ENCODE results near the gene CHRM4. TPM values are rescaled to one million over a fixed set of nuclear protein-coding genes. Genes with fewer than 3 reads are reported as not detected.
A peak's percentile ranks its signal among the peaks of the same experiment; 100 is the strongest.

Gene CHRM4
- total RNA-seq, 1 donor from 2014 or later = 0.42 TPM

DNA sequence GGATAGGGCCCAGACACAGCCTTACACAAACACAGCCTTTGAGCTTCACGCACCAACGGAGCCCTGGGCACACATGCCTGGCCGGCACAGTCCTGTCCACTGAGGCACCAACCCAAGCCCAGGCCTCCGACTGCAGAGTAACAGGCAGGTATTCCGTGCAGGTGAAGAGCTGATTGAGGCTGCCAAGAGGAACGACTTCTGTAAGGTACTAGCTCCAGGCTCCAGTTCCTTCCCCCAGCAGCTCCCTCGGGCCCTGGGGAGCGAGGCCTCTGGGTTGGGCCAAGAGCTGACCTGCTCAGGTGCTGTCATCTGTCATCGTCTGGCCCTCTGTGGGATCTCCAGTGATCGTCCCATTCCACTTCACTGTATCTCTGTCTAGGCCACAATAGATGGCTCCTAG lies 13.3 kb downstream of the CHRM4 start:
- Mint-ChIP-seq H3K27ac (ENCODE audit: unreplicated experiment) (no peak overlapping the region), H3K4me1 (ENCODE audit: low read depth) (peaks cover 5% of the 10 kb centered on the region), H3K4me3 (ENCODE audit: unreplicated experiment) (no peak overlapping the region), H3K27me3 (ENCODE audit: low read depth) (no peaks in the 10 kb centered on the region), H3K36me3 (ENCODE audit: low read depth) (peaks cover 15% of the 10 kb centered on the region), H3K9me3 (ENCODE audit: low read depth) (no peaks in the 10 kb centered on the region)
- no peak for DNase-seq (ENCODE audit: low spot score)
- TF ChIP-seq, protein P1, sequence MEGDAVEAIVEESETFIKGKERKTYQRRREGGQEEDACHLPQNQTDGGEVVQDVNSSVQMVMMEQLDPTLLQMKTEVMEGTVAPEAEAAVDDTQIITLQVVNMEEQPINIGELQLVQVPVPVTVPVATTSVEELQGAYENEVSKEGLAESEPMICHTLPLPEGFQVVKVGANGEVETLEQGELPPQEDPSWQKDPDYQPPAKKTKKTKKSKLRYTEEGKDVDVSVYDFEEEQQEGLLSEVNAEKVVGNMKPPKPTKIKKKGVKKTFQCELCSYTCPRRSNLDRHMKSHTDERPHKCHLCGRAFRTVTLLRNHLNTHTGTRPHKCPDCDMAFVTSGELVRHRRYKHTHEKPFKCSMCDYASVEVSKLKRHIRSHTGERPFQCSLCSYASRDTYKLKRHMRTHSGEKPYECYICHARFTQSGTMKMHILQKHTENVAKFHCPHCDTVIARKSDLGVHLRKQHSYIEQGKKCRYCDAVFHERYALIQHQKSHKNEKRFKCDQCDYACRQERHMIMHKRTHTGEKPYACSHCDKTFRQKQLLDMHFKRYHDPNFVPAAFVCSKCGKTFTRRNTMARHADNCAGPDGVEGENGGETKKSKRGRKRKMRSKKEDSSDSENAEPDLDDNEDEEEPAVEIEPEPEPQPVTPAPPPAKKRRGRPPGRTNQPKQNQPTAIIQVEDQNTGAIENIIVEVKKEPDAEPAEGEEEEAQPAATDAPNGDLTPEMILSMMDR (IDR thresholded peaks at IDR 0.05) = no peak

- no peak overlapping the region for H3K4me3 Mint-ChIP-seq (ENCODE audit: unreplicated experiment)
- no peak for DNase-seq (ENCODE audit: low spot score)
- no peak overlapping the region for H3K27ac Mint-ChIP-seq (ENCODE audit: unreplicated experiment)
- no peaks in the 10 kb centered on the region for H3K27me3 Mint-ChIP-seq (ENCODE audit: low read depth)
- H3K9me3 Mint-ChIP-seq (ENCODE audit: low read depth) = no peaks in the 10 kb centered on the region
- peaks cover 5% of the 10 kb centered on the region for H3K4me1 Mint-ChIP-seq (ENCODE audit: low read depth)
- TF ChIP-seq, protein P1 (IDR thresholded peaks at IDR 0.05) = no peak
- peaks cover 15% of the 10 kb centered on the region for H3K36me3 Mint-ChIP-seq (ENCODE audit: low read depth)
Observed at GRCh38 chr11:46377831-46378230, 13.7 kb downstream of the CHRM4 start.

DNA sequence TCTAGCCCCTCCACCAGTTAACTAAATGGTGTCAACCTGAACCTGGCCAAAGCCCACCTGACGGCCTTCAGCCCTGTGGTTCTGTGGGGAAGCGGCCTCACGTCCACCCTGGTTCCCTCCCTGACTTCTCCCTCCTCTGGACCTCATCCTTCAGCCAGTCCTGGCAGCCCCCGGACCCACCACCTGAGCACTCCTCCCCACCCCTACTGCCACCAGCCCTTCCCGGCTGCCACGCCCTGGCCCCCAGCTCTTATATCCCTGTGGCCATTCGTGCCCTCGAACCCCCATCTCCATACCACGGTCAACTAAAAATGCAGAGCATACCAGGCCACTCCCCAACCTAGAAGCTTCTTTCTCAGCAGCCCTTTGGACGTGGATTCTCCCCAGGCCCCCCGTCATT lies 14.3 kb downstream of the CHRM4 start:
- Mint-ChIP-seq H3K27me3 (ENCODE audit: low read depth) (no peaks in the 10 kb centered on the region), H3K27ac (ENCODE audit: unreplicated experiment) (no peak overlapping the region), H3K4me3 (ENCODE audit: unreplicated experiment) (no peak overlapping the region), H3K9me3 (ENCODE audit: low read depth) (no peaks in the 10 kb centered on the region), H3K4me1 (ENCODE audit: low read depth) (peaks cover 5% of the 10 kb centered on the region), H3K36me3 (ENCODE audit: low read depth) (peaks cover 15% of the 10 kb centered on the region)
- TF ChIP-seq, protein P1 (IDR thresholded peaks at IDR 0.05) = no peak
- peak; percentile 90 for DNase-seq (ENCODE audit: low spot score)

DNA sequence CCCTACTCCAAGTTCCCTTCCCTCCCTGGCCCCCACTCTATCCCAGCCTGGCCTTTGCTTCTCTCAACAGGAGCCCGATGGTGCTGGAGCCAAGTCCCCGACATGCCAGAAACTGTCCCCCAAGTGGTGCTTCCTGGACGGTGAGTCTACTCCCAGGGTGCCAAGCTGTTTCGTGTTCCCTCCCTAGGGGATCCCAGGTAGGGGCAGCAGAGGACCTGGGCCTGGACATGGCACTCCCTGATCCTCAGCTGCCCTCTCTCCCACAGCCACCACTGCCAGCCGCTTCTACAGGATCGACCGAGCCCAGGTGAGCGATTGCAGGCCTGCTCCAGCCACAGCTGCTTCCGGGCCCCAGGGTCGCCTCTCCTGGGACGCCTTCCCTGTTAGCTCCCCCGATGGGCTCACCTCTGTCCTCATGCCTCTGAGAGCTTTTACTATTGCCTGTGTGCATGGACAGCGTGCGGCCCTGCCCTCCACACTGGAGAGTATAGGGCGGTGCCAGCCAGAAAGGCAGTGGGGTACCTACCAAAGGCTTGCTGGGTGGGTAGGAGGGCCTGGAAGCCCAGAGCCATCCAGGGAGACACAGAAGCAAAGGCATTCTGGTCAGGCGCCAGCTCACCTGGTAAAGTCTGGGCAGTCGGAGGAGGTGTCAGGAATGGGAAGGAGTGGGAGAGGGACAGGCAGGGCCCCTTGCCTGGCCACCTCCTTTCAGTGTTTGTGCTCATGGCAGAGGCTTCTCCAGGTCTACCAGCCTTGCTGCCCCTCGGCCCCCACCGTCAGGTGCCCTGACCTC lies 15.1 kb downstream of the CHRM4 start:
- Mint-ChIP-seq H3K4me3 (ENCODE audit: unreplicated experiment) (no peak overlapping the region), H3K9me3 (ENCODE audit: low read depth) (no peaks in the 10 kb centered on the region), H3K36me3 (ENCODE audit: low read depth) (peaks cover 15% of the 10 kb centered on the region), H3K4me1 (ENCODE audit: low read depth) (no peaks in the 10 kb centered on the region), H3K27me3 (ENCODE audit: low read depth) (no peaks in the 10 kb centered on the region), H3K27ac (ENCODE audit: unreplicated experiment) (peak overlapping the region; percentile 63)
- TF ChIP-seq, protein P1 (IDR thresholded peaks at IDR 0.05) = no peak
- no peak for DNase-seq (ENCODE audit: low spot score)

DNA sequence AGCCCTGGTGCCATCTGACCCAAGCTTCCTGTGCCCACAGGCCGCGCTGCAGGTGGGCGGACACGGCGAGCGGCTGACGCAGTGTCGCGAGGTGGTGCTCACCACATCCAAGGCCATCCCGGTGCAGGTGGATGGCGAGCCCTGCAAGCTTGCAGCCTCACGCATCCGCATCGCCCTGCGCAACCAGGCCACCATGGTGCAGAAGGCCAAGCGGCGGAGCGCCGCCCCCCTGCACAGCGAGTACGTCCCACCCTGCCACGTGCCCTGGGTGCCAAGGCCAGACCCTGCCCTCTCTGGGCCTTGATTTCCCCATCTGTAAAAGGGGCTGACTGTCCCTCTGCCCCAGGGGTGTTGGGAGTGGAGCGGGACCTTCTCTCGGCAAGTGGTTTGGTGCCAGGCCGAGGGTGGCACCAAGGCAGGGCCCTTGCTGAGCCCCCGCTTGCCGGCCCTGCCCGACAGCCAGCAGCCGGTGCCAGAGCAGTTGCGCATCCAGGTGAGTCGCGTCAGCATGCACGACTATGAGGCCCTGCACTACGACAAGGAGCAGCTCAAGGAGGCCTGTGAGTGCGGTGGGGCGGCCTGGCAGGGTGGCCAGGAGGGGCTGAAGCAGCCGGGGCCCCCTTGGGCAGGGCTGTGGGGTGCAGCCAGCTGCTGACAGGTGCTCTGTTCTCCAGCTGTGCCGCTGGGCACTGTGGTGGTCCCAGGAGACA lies 16.0 kb downstream of the CHRM4 start:
- DNase-seq (ENCODE audit: low spot score) = no peak
- H3K4me1 Mint-ChIP-seq (ENCODE audit: low read depth) = no peaks in the 10 kb centered on the region
- H3K27me3 Mint-ChIP-seq (ENCODE audit: low read depth) = no peaks in the 10 kb centered on the region
- no peaks in the 10 kb centered on the region for H3K9me3 Mint-ChIP-seq (ENCODE audit: low read depth)
- TF ChIP-seq, protein P1 (IDR thresholded peaks at IDR 0.05) = no peak
- H3K27ac Mint-ChIP-seq (ENCODE audit: unreplicated experiment) = no peak overlapping the region
- H3K4me3 Mint-ChIP-seq (ENCODE audit: unreplicated experiment) = no peak overlapping the region
- H3K36me3 Mint-ChIP-seq (ENCODE audit: low read depth) = peaks cover 15% of the 10 kb centered on the region

Measured in chondrocyte (in vitro differentiated cells).